ENCODE measurements around the gene JPH2.

Gene JPH2

GRCh38 chr20:44125332-44126127 is 61.5 kb downstream of the JPH2 start:
- DNase-seq (ENCODE audit: low spot score) = no peak

- DNase-seq (ENCODE audit: low spot score) = no peak
These were observed 63.0 kb downstream of the JPH2 start for GRCh38 chr20:44123874-44124535.

GRCh38 chr20:44123251-44123650 is 63.7 kb downstream of the JPH2 start:
- DNase-seq (ENCODE audit: low spot score) = no peak

DNA sequence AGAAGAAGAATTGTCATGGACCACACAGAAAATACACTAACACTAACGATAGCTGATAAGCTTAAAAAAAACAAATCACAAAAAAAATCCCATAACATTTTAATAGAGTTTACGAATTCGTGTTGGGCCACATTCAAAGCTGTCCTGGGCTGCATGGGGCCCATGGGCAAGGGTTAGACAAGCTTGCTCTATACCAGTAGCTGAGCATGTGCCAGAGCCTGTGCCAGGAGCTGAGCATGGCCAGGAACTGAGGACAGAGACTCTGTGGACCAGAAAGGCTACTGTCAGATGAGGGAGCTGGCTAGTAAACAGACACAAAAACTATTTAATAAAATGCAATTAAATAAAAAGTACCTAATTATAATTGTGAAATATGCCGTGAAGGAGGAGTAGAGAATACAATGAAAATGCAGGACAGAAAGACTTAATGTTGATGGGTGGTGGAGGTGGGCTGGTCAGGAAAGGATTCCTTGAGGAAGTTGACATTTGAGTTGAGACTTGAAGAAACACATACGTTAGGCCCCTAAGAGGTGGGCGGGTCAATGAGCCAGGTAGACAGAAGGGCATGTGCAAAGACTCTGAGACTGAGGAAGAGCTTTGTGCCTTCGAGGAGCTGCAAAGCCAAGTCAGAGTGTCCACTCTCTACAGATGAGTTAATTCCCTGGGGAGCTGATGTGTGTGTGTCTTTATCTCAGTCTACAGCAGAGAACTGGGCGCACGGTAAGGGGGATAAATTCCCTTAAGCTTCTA is 66.1 kb downstream of the JPH2 start:
- DNase-seq (ENCODE audit: low spot score) = no peak

DNA sequence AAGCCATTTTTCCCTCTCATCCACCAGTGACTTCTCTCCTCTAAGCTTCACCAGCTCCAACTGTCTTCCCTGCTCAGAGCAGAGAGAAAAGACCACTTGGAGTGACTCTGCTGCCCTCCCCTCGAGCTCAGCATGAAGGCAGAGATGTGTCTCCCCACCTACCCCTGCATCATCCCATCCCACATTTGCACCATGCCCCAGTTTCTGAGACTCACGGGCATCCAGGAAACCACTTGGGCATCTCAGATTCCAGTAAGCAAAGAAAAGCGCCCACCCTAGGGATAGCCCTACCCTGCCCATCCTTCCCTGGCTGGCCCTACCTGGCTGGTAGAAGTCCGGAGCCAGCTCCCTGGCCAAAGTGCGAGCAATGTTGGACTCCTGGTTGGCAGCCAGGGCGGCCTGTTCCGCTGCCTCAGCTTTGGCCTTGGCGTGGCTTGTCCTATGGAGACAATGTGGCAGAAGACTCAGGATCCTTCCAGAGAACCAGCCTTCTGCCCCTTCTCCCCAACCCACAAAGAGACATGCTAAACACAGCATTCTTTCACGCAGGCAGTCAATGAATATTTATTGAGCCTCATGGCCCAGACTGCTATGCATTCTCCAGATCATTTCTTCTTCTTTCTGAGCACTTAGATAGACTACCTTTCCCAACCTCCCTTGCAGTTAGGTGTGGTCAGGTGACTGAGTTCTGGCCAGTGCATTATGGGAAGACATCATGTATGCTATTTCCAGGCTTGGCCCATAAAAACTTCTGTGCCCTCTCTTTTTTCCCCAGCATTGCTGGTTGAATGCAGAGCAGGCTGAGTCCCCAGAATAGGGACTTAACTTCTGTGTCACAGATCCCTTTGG is 68.6 kb downstream of the JPH2 start:
- no peak for DNase-seq (ENCODE audit: low spot score)

GRCh38 chr20:44117296-44118184 is 69.4 kb downstream of the JPH2 start:
- DNase-seq (ENCODE audit: low spot score) = no peak

DNA sequence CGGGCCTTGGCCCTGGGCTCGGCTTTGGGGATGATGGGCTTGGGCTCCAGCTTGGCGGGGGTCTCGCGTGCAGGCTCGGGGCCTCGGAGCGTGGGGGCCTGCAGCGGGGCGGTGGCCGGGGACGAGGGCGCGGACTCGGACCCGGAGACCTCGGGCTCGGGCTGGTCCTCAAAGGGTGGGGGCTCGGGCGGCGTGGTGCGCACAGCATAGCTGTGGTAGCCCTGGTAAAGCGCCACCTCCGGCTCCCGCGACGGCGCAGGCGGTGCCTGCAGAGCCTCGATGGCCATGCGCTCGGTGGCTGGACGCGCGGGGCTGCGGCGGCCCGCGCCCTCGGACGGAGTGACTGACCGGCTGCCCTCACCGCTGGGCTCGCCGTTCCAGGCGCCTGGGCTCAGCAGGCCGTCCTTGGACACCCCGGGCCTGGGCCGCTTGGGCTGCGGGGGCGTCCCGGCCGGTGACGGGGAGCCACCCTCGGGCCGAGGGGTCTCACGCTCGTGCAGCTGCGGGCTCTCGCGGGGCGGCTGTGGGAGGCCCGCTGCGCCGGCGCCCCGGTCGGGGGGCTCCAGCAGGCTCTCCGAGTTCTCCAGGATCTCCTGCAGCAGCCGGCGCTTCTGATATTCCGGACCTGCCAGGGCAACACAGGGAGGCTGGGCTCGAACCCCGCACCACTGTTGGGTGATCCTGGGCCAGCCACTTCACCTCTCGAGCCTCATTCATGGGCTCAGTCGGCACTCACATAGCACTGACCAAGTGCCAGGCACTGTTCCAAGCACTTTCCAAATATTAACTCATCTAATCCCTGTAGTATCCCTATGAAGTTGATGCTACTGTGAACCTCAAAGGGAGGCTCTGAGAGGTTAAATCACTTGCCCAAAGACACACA is 71.0 kb downstream of the JPH2 start:
- no peak for DNase-seq (ENCODE audit: low spot score)

- no peak for DNase-seq (ENCODE audit: low spot score)
These were observed 71.8 kb downstream of the JPH2 start for GRCh38 chr20:44115181-44115580.

GRCh38 chr20:44113618-44114376 is 73.2 kb downstream of the JPH2 start:
- no peak for DNase-seq (ENCODE audit: low spot score)

- DNase-seq (ENCODE audit: low spot score) = no peak
These were observed 73.9 kb downstream of the JPH2 start for GRCh38 chr20:44112889-44113617.

GRCh38 chr20:44112456-44112855 is 74.5 kb downstream of the JPH2 start:
- no peak for DNase-seq (ENCODE audit: low spot score)

DNA sequence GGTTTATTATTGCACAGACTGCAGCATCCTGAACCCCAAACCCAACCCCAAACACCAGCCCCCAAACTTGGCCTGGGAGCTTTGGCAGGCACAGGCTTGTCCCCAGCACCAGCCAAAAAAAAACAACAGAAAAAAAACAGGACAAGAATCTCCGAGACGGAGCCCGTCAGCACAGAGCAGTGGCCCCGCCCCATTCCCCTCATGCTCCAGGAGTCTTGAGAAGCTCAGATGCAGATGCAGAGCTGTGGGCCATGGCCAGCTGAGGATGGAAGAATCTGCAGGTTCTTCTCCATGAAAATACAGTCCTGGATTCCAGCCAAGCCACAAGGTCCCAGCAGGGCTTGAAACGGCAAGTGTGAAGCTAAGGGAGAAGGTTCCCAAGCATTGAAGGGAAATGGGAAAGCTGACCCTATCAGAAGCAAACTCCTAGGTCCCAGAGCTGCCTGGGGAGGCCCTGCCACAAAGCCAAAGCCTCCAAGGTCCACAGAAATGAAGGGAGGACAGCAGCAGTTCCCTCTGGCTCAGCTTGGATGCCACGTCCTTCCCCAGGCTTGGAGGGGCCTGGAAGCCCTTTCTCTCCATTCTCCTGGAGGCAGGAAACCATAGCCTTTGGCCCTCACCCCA is 75.2 kb downstream of the JPH2 start:
- DNase-seq (ENCODE audit: low spot score) = no peak

GRCh38 chr20:44110816-44111568 is 76.0 kb downstream of the JPH2 start:
- no peak for DNase-seq (ENCODE audit: low spot score)

- DNase-seq (ENCODE audit: low spot score) = no peak
These were observed 77.0 kb downstream of the JPH2 start for GRCh38 chr20:44109951-44110361.

DNA sequence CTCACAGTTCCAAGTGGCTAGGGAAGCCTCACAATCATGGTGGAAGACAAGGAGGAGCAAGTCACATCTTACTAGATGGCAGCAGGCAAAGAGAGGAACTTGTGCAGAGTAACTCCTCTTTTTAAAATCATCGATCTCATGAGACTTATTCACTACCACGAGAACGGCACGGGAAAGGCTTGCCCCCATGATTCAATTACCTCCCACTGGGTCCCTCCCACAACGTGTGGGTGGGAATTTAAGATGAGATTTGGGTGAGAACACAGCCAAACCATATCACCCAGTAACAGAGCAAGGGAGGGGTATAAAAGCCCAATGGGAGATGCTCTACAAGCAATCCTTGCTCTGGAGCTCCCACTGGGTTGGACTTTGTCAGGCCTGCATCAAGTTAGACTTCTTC is 80.4 kb downstream of the JPH2 start:
- no peak for DNase-seq (ENCODE audit: low spot score)

GRCh38 chr20:44104798-44105517 is 82.0 kb downstream of the JPH2 start:
- no peak for DNase-seq (ENCODE audit: low spot score)

GRCh38 chr20:44102582-44102981 is 84.4 kb downstream of the JPH2 start:
- no peak for DNase-seq (ENCODE audit: low spot score)

All from Ammon's horn (tissue), 1 donor.